IPS-NIHi7 (cell line): ENCODE data around the gene SNPH.
"Not testable (repeated sequence)": the region's sequence is repeated elsewhere in the genome, so short reads cannot be mapped to it uniquely, and the experiment has no call there.

ENCODE experiments used
- DNase-seq: peaks from one replicate; pipeline ENCODE4 v3.0.0; 2012; ENCODE audit warnings: mixed read lengths; ENCODE audit errors: extremely low spot score

The SNPH gene, protein sequence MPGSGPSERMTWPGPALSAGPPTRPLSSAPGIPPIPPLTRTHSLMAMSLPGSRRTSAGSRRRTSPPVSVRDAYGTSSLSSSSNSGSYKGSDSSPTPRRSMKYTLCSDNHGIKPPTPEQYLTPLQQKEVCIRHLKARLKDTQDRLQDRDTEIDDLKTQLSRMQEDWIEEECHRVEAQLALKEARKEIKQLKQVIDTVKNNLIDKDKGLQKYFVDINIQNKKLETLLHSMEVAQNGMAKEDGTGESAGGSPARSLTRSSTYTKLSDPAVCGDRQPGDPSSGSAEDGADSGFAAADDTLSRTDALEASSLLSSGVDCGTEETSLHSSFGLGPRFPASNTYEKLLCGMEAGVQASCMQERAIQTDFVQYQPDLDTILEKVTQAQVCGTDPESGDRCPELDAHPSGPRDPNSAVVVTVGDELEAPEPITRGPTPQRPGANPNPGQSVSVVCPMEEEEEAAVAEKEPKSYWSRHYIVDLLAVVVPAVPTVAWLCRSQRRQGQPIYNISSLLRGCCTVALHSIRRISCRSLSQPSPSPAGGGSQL

DNA sequence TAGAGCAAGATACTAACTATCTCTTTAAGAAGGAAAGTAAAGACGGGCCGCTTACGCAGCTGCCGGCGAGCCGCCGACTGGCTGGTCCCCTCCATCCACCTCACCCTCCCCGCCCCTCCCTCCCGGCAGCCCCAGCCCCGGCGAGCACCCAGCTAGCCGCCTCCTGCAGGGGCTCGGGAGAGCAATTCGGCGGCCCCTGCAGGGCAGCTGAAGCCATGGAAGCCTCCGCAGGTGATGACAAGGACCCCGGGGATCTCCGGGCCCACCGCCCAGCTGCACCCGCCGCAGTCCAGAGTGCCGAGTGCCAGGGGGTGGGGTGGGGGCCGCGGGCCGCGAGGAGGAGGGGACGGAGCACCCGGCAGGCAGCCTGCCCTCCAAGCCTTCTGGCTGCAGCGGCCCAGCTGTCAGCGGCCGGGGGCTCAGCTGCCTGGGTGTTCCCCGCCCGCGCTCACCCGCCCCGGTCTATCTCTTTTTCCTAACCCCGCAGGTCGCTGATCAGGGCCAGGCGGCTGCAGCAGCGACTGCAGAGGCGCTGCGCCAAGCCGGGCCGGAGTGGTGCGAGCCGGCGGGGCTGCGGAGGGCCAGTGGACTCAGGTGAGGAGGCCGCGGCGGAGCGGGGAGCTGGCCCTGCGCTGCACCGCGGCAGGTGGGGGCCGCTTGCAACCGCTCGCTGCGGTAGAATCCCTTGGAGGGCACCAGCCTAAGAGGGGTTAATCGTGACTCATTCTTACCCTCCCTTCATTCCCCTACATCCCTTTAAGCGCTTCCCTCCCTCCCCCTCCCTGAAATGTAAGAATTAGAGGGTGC is at the start of gene SNPH:
TSS of gene SNPH (plus strand) at position 128 of the 807 bp plus-strand sequence. CDS start 29,946 bp downstream, outside the sequence.
- peak; percentile 81 for DNase-seq

DNA sequence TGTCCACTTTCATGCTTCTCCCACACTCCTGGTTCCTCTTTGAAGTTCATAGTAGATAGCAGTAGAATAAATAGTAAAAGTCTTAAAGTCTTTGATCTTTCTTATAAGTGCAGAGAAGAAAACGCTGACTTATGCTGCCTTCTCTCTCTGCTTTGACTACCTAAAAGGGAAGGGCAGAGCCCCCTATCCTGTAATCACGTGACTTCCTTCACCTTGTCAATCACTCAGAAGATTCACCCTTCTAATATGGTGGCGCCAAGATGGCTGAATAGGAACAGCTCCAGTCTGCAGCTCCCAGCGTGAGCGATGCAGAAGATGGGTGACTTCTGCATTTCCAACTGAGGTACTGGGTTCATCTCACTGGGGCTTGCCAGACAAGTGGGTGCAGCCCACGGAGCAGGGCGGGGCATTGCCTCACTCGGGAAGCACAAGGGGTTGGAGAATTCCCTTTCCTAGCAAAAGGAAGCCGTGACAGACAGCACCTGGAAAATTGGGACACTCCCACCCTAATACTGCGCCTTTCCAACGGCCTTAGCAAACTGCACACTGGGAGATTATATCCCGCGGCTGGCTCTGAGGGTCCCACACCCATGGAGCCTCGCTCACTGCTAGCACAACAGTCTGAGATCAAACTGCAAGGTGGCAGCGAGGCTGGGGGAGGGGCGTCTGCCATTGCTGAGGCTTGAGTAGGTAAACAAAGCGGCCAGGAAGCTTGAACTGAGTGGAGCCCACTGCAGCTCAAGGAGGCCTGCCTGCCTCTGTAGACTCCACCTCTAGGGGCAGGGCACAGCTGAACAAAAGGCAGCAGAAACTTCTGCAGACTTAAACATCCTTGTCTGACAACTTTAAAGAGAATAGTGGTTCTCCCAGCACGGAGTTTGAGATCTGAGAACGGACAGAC is 49.3 kb upstream of the SNPH start:
- DNase-seq, result not testable (repeated sequence)

DNA sequence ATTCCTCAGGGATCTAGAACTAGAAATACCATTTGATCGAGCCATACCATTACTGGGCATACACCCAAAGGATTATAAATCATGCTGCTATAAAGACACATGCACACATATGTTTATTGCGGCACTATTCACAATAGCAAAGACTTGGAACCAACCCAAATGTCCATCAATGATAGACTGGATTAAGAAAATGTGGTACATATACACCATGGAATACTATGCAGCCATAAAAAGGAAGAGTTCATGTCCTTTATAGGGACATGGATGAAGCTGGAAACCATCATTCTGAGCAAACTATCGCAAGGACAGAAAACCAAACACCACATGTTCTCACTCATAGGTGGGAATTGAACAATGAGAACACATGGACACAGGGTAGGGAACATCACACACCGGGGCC is 43.3 kb upstream of the SNPH start:
- DNase-seq, result not testable (repeated sequence)

DNA sequence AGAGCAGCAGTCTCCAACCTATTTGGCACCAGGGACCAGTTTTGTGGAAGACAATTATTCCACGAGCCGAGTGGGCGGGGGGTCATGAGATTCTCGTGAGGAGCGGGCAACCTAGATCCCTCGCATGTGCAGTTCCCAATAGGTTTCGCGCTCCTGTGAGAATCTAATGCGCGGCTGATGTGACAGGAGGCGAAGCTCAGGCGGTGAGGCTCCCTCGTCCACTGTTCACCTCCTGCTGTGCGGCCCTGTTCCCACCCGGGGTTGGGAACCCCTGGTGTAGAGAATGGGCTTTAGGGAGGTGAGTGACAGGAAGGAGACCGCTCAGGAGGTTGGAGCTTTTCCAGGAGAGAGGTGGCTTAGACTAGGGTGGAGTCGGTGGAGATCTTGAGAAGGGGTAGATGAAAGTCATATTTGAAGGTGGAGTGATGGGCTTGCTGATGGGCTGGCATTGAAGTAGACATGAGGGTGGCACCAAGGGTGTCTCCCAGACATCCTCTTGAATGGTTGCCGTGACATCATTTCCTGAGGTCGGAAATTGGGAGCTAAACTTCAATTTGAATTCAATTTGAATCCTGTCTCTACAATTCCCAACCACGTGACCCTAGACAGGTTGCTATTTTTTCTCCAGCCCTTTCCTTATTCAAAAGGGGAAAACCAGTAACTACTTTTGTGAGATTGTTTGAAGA is 41.7 kb upstream of the SNPH start:
- DNase-seq, result no peak

DNA sequence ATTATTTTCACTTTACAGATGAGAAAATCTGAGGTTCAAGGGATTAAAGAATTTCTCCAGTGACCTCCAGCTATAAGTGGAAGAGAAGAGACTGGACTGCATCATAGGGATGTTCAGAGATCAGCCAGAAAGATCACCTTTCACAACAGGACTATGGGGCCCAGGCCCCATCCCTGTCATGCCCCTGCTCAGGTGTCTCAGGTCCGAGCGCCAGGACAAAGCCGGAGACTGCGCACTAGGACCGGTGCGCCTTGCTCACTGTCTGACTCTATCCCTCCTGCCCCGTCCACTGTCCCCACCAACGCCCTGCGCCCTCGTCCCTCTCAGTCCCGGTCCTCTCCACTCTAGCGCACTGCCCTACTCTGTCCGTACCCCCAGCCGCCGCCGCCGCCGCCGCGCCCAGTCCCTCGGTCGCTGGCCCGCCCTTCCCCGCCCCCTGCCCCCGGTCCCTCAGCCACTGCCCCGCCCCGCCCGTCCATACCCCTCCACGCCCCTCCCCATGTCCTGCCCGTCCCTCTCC is 40.8 kb upstream of the SNPH start:
- DNase-seq, result peak; percentile 99

DNA sequence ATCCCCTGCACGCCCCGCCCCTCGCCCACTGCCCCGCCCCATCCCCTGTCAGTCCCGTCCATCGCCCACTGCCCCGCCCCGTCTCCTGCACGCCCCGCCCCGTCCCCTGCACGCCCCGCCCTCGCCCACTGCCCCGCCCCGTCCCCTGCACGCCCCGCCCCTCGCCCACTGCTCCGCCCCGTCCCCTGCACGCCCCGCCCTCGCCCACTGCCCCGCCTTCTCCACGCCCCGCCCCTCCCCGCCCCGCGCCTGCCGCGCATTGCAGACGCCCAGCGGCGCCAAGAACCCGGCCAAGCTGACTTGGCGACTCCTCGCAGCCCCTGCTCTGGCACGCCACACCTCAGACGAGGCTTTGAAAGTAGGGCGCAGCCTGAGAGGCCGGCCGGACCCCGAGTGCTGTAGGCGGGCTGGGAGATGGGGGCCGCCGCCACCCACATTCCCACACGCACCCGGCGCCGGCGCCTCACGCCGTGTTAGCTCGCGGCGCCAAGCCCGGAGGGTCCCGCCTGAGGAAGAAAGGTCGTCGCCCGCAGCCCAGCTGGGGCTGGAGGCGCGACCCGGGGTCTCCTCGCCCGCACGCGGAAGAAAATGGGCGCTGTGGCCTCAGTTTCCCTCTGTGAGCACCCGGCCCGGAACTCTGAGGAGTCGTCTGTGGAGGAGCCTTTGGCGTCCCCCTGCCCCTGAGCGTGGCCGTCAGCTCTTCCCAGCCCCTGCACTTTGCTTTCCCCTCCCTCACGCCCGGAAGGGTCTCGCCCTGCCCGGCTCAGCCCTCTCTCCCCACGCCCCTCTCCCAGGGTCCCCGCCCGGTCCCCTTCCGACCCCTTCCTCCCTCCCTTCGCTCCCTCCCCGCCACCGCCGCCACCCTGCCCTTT is 40.1 kb upstream of the SNPH start, which contains the start of gene RAD21L1:
TSS of gene RAD21L1 (plus strand) at position 262 of the 872 bp plus-strand sequence. CDS start 2,410 bp downstream, outside the sequence.
- DNase-seq, result peak; percentile 93

DNA sequence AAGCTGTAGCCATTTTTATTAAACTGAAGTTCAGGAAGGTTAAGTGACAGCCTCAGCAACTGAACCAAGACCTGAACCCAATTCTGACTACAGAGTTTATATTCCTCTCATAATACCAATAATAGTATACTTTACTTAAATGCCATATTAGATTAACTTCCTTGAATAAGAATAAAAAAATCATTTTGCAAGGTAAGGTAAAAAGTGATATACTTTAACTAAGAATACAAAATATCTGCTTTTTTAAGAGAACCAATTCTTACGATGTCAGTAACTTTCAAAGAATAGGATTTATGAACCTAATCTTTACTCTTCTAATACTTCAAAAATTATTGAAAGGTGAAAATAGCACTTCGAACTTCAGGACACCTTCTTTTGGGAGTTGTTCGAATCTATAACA is 36.6 kb upstream of the SNPH start:
- DNase-seq, result no peak

DNA sequence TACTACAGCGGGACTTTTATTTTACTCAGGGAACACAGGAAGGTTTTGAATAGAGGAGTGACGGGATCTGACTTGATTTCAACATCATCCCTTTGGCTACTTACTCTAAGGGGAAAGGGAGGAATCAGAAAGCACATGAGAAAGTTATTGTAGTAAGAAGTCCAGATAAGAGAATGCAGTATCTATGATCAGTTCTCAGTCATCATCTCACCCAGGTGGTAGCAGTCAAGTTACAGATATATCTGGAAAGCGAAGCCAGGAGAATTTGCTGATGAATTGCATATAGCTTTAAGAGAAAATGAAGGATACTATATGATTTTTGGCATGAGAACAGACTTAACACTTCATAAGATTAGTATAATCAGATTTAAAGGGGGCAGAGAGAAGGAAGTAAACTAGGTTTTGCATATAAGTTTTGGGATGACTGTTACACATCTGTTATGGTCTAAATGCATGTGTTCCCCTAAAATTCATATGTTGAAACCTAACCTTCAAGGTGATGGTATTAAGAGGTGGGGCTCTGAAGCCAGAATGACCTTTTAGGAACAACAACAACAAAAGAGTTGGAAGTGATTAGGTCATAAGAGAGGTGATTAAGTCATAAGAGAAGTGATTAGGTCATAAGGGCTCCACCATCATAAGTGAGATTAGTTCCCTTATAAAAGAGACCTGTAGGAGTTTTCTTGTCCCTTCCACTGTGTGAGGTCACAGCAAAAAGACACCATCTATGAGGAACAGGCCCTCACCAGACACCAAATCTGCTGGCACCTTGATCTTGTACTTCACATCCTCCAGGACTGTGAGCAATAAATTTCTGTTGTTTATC is 33.6 kb upstream of the SNPH start:
- no peak for DNase-seq

DNA sequence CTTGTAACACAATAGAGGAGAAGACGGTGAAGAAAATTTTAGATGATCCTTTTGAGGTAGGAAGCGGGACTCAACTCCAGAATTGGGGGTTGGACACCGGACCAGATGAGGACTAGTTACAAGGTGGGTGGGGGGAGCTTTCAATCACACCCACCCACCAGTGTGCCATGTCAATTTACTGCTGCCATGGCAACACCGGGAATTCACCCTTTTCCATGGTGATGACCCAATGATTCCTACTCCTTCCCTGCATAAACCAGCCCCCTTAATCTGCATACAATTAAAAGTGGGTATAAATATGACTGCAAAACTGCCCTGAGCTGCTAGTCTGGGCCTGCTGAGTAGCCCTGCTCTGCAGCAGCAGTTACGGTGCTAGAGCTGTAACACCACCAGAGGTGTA is 25.5 kb upstream of the SNPH start:
- DNase-seq, result no peak

DNA sequence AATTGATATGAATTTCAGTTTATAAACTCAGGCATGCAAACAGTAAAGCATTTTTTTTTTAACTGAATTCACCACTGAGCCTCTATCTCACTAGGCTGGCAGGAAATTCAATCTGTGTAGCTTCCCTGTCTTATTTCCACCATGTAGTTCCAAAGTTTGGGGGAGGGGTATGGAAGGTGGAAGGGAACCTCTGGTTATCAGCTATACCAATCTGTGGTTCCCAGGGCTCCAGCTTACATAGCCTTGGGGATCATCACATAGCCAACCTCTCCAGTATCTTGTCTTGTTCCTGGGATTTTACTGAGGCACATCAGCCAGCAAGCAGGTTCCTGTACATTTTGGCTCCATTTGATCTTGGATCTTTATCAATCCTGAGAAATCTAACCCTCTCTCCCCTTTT is 24.6 kb upstream of the SNPH start:
- no peak for DNase-seq

DNA sequence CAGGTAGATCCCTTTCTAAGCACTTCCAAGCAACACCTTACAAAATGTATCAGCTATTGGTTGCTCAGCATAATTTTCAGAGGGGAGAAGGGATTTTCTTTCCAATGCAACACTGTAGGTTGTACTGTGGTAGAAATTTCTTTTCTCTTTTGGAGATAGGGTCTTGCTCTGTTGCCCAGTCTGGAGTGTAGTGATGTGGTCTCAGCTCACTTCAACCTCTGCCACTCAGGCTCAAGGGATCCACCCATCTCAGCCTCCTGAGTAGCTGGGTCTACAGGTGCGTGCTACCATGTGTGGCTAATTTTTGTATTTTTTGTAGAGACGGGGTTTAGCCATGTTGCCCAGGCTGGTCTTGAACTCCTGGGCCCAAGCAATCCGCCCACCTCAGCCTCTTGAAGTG is 24.0 kb upstream of the SNPH start:
- no peak for DNase-seq

DNA sequence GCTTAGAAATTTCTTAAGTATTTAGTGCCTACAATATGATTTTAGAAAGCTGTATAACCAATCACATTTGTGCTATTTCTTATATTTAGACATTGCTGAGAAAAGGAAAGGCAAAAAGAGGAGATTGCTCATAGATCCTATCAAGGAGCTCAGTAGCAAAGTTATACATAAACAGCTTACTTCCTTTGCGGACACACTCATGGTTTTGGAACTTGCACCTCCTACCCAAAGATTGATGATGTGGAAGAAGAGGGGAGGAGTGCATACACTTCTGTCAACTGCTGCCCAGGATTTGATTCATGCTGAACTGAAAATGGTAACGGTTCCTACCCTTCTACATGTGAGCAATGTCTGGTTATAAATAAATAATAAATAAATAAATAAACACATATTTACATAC is 23.6 kb upstream of the SNPH start:
- DNase-seq, result no peak

DNA sequence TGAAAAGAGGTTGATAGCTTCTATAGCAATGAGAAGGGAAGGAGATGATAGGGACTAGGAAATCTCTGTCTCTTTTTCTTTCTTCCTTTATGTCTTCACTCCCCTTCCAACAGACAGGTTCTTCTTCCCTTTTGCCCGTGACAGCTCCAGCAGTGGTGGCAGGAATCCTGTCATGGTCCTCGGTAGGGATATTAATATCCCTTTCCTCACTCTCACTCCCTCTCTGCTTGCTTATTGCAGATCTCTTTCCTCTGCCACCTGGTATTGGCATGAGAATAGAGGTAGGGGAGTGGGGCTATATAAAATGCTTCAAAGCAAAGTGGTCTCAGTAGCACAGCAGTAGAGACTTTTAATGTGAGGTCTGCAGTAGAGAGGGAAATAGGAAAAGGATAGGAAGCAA is 20.5 kb upstream of the SNPH start:
- DNase-seq, result no peak

DNA sequence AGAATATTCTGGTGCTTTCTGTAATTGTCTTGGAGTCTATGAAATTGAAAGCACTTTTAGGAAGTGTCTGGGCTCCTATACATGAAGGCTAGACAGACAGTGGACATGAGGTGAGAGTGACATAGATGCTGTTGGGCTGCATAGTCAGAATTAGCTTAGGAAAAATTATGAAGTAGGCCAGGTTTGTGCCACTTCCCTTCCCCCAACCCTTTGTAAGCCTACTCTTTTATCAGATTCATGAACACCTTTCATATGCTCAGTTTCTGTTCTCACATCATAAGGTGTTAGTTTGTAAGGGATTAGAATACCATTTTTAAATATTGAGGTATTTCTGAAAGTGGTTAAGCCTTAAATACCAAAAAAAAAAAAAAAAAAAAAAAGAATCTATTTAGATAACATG is 18.4 kb upstream of the SNPH start:
- DNase-seq, result no peak

DNA sequence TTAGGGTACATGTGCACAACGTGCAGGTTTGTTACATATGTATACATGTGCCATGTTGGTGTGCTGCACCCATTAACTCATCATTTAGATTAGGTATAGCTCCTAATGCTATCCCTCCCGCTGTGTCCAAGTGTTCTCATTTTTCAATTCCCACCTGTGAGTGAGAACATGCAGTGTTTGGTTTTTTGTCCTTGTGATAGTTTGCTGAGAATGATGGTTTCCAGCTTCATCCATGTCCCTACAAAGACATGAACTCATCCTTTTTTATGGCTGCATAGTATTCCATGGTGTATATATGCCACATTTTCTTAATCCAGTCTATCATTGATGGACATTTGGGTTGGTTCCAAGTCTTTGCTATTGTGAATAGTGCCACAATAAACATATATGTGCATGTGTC is 15.8 kb upstream of the SNPH start:
- not testable (repeated sequence) for DNase-seq

DNA sequence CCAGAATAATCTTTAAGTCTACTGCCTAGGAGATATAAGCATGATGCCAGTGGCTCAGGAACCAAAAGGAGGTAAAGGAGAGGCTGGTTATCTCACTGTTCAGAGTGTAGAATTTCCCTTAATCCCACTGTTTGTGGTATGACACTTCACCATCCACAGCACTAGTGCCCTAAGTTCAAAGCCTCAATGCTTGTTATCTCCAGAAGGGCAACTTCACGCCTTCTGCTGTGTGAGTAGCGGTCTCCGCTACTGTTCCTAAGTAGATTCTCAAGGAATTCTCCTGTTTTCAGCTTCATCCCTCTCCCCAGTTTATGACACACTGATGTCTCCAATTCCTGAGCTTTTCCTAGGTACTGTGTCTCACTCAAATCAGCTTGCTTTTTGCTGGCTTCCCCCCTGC is 13.7 kb upstream of the SNPH start:
- no peak for DNase-seq

DNA sequence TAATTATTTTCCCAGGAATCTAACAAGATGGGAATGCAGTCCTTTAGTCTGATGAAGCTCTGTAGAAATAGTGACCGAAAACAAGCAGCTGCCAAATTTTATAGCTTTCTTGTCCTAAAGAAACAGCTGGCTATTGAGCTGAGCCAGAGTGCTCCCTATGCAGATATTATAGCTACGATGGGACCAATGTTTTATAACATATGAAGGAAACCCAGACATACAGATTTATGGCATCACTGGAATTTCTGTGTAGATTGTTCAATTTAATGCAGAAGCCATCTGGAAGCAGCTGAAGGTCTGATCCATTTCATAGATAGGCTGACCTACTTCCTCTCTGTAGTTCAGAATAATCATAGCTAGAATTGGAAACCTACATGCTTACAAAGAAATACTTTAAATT is 11.8 kb upstream of the SNPH start:
- no peak for DNase-seq

DNA sequence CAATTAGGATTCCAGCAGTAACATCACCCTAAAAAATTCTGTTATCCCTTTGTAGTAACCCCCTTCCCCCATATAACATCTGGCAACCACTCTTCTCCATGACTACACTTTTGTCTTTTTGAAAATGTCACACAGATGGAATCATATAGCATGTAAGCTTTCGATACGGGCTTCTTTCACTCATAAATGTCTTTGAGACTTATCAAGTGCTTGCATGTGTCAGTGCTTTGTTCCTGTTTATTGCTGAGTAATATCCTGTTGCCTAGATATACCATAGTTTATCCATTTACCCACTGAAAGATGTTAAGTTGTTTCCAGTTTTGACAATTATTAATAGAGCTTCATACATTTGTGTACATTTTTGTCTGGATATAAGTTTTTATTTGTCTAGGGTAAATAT is 10.4 kb upstream of the SNPH start:
- no peak for DNase-seq

DNA sequence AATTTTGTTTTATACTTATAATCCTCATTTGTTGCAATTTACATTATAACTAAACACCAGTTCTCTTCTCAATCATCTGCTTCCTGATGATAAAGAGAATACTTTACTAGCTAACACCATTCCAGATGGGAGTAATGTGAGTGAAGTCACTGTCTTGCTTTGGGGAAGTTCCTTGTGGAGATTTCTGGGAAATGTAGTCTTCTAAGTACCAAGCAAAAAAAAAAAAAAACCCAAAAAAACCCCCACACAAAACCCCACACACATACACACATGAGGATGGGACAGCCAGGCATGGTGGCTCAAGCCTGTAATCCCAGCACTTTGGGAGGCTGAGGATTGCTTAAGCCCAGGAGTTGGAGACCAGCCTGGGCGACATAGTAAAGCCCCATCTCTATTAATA is 2.2 kb upstream of the SNPH start:
- DNase-seq, result no peak
